Brain microvascular endothelial cell (primary cell): ENCODE measurements around the gene DNAH11.

ENCODE experiments used
- DNase-seq: peaks from one replicate; pipeline ENCODE4 v3.0.0-alpha.2; 2020
- H3K27ac ChIP-seq: fragments of 250-450 bp; sonication (Bioruptor Pico); 2 replicates; pipeline ENCODE4 v1.5.1; 2020; ENCODE audit warnings: mild to moderate bottlenecking, moderate library complexity
- H3K27me3 ChIP-seq: fragments of 250-450 bp; sonication (Bioruptor Pico); replicated peaks from 2 replicates; pipeline ENCODE4 v1.5.1; 2020; ENCODE audit warnings: mild to moderate bottlenecking
- H3K36me3 ChIP-seq: fragments of 250-450 bp; sonication (Bioruptor Pico); replicated peaks from 2 replicates; pipeline ENCODE4 v1.5.1; 2020; ENCODE audit warnings: mild to moderate bottlenecking
- H3K4me3 ChIP-seq: 2 replicates; pipeline ENCODE4 v1.5.1; 2011; ENCODE audit warnings: low read depth, mild to moderate bottlenecking, control low read depth, low read length, moderate library complexity
- in situ Hi-C: cut with HindIII; loops from 2 replicates; pipeline ENCODE4 v1.10.0; 2017; ENCODE audit warnings: low sequenced_read_pairs, low pct_ligation_motif_present
- TF ChIP-seq, protein P1 (sequence below): IDR thresholded peaks from 2 replicates; pipeline ENCODE4 v1.5.1; 2011; ENCODE audit warnings: low read depth, mild to moderate bottlenecking, moderate library complexity, low read length, control low read depth, inconsistent platforms; ENCODE audit errors: missing control alignments

DNAH11 gene

DNA sequence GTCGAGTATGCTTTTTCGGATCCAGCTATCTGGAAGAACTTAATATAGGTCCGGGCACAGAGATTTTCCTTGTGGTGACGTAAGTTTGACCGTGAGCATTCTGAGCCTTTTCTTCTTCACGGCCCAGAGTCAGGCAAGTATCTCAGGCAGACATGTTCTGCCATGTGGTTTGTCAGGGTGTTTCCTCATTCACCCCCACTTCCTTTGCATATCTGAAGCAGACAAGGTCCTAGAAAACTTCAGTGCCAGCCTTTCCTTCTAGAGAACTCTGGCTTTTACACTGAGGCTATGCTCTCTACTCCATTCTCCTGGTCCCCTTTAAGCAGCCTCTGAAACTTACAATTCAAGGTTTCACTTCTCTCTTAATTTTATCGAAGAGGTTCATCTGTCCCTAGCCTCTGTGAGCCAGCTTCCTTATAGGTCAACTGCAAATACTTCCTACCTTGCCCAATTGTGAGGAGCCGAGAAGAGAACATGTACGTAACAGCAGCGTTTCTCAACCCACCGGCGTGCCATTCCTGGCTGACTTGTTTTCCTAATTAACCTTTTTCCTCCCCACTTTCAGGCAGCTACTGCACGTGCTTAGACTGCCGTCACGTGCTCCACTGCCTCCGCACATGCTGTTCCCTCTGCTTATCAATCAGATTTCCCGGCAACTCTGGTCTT lies 355.6 kb downstream of the DNAH11 start:
- peaks cover 15% of the 10 kb centered on the region for H3K36me3 ChIP-seq
- TF ChIP-seq, protein P1, sequence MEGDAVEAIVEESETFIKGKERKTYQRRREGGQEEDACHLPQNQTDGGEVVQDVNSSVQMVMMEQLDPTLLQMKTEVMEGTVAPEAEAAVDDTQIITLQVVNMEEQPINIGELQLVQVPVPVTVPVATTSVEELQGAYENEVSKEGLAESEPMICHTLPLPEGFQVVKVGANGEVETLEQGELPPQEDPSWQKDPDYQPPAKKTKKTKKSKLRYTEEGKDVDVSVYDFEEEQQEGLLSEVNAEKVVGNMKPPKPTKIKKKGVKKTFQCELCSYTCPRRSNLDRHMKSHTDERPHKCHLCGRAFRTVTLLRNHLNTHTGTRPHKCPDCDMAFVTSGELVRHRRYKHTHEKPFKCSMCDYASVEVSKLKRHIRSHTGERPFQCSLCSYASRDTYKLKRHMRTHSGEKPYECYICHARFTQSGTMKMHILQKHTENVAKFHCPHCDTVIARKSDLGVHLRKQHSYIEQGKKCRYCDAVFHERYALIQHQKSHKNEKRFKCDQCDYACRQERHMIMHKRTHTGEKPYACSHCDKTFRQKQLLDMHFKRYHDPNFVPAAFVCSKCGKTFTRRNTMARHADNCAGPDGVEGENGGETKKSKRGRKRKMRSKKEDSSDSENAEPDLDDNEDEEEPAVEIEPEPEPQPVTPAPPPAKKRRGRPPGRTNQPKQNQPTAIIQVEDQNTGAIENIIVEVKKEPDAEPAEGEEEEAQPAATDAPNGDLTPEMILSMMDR, result no peak
- H3K4me3 ChIP-seq, result no peak overlapping the region
- in situ Hi-C loops, result no loop called here
- no peak overlapping the region for H3K27ac ChIP-seq
- no peaks in the 10 kb centered on the region for H3K27me3 ChIP-seq
- no peak for DNase-seq

DNA sequence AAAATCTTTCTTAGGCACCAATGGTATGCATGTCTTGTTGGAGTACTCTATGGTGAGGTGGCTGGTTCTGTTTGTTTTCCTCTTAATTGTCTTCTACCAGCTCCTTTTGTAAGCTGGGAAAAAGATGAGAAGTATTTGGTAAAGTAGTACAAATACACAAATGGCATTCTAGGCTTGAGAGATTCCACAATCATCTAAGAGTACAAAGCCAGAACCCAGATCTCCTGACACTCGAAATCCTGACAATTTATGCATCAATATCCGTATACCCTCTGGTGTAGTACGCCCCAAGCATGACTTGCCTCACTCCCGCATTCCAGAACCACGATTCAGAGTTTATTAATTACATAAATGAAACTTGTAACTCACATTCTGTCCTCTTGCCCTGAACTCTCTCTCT lies 359.4 kb downstream of the DNAH11 start:
- TF ChIP-seq, protein P1, result no peak
- Histone ChIP-seq H3K27ac (no peak overlapping the region), H3K36me3 (peaks cover 29% of the 10 kb centered on the region), H3K27me3 (no peaks in the 10 kb centered on the region), H3K4me3 (no peak overlapping the region)
- peak; percentile 25 for DNase-seq
- in situ Hi-C loops, result no loop called here

GRCh38 chr7:21903020-21903786 lies 360.4 kb downstream of the DNAH11 start:
- peaks cover 32% of the 10 kb centered on the region for H3K36me3 ChIP-seq
- peak; percentile 40 for DNase-seq

DNA sequence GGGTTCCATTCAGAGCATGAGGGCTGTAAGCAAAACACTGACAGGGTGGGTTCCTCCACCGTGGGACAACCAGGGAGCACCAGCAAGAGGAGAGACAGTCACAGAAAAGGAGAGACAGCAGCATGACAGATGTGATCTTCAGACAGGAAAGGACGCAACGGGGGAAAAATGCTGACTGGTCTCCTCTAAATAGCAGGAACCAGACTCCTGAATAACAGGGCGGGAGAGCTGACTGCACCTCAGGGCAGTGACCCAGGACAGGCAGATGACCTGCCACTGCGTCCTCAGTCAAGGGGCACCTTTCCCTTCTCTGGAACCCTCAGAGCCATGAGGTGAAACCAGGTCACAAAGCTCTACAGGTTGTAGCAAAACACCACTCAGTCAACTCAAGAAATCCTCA lies 365.9 kb downstream of the DNAH11 start:
- TF ChIP-seq, protein P1, result no peak
- no peaks in the 10 kb centered on the region for H3K27me3 ChIP-seq
- no peak for DNase-seq
- in situ Hi-C loops, result no loop called here
- H3K27ac ChIP-seq, result no peak overlapping the region
- H3K4me3 ChIP-seq, result no peak overlapping the region
- peaks cover 20% of the 10 kb centered on the region for H3K36me3 ChIP-seq

More at GRCh38 chr7:21903020-21903786, 360.4 kb downstream of the DNAH11 start:
- Histone ChIP-seq H3K27me3 (no peaks in the 10 kb centered on the region), H3K4me3 (no peak overlapping the region), H3K27ac (peak overlapping the region; percentile 22)
- in situ Hi-C loops, result no loop called here
- TF ChIP-seq, protein P1, result no peak

DNA sequence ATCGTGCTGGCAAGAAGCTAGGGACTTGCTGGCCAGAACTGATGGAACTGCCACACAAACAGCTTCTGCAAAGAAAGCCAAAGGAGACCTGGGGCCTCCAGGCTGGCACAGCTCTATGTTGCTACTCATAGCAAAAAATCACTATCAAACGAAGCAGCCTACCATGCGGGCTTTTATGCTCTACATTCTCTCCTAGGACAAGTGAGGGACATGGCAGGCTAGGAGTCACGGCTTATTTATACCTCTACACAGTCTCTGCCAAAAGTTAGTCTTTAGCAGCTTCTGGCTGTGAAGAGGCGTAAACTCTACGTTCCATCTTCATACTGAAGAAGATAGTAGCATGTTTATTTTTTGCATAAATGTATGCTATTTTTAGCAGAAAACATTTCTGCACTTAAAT lies 367.4 kb downstream of the DNAH11 start:
- TF ChIP-seq, protein P1, result no peak
- no peak for DNase-seq
- no peaks in the 10 kb centered on the region for H3K27me3 ChIP-seq
- in situ Hi-C loops, result no loop called here
- H3K36me3 ChIP-seq, result peaks cover 13% of the 10 kb centered on the region
- no peak overlapping the region for H3K27ac ChIP-seq
- H3K4me3 ChIP-seq, result no peak overlapping the region
